SU-DHL-6 (cell line): ENCODE results near the gene IER5.

Experiments used
- H2AFZ ChIP-seq: fragments of 200-600 bp; sonication (generic); 2 replicates; pipeline ENCODE4 v1.6.1; 2014; ENCODE audit warnings: low read depth, mild to moderate bottlenecking, moderate library complexity, mixed read lengths, antibody characterized with exemption, low read length; ENCODE audit not compliant: severe bottlenecking
- H3F3A ChIP-seq: fragments of 200-600 bp; shearing (Covaris generic); 2 replicates; pipeline ENCODE4 v1.6.0; 2016; ENCODE audit warnings: antibody characterized with exemption, mild to moderate bottlenecking; ENCODE audit not compliant: insufficient read depth
- H3K27ac ChIP-seq: fragments of 200-600 bp; sonication (generic); 2 replicates; pipeline ENCODE4 v1.5.1; 2016; ENCODE audit warnings: low read depth, mild to moderate bottlenecking, low read length, moderate library complexity, mixed read lengths
- H3K27me3 ChIP-seq: fragments of 200-600 bp; sonication (generic), shearing (Covaris generic); 2 replicates; pipeline ENCODE4 v1.6.0; 2014; ENCODE audit warnings: mild to moderate bottlenecking, low read length
- H3K36me3 ChIP-seq: fragments of 200-600 bp; sonication (generic); 2 replicates; pipeline ENCODE4 v1.6.1; 2014; ENCODE audit warnings: mild to moderate bottlenecking, low read length, mixed read lengths
- H3K4me2 ChIP-seq: fragments of 300-600, 200-600 bp; shearing (Covaris generic), sonication (generic); 2 replicates; pipeline ENCODE4 v1.6.0; 2014; ENCODE audit warnings: low read length, low read depth, mild to moderate bottlenecking; ENCODE audit not compliant: poor library complexity, severe bottlenecking
- H3K4me3 ChIP-seq: fragments of 200-600 bp; sonication (generic); 2 replicates; pipeline ENCODE4 v1.5.1; 2014; ENCODE audit warnings: antibody characterized with exemption, low read length, mild to moderate bottlenecking, mixed read lengths; ENCODE audit not compliant: insufficient read depth, poor library complexity, severe bottlenecking
- H3K79me2 ChIP-seq: fragments of 200-600 bp; sonication (generic); 2 replicates; pipeline ENCODE4 v1.6.1; 2014; ENCODE audit warnings: mild to moderate bottlenecking, low read length, moderate library complexity; ENCODE audit not compliant: insufficient read depth
- H3K9ac ChIP-seq: fragments of 200-600 bp; sonication (generic); 2 replicates; pipeline ENCODE4 v1.7.0; 2014; ENCODE audit warnings: mild to moderate bottlenecking, low read length
- H3K9me2 ChIP-seq: fragments of 200-600 bp; sonication (generic); replicated peaks from 2 replicates; pipeline ENCODE4 v1.6.1; 2014; ENCODE audit warnings: low read length; ENCODE audit not compliant: insufficient read depth
- H3K9me3 ChIP-seq: fragments of 200-600 bp; sonication (generic); 2 replicates; pipeline ENCODE4 v1.6.1; 2014; ENCODE audit warnings: low read length, mixed read lengths; ENCODE audit not compliant: insufficient read depth
- H4K20me1 ChIP-seq: fragments of 200-600 bp; sonication (generic); 2 replicates; pipeline ENCODE4 v1.6.1; 2014; ENCODE audit warnings: low read depth, mild to moderate bottlenecking, antibody characterized with exemption, low read length, moderate library complexity, mixed read lengths
- EZH2phosphoT487 ChIP-seq: fragments of 200-600 bp; sonication (generic), shearing (Covaris generic); conservative IDR thresholded peaks from 2 replicates; pipeline ENCODE4 v1.6.1; 2018; ENCODE audit warnings: mild to moderate bottlenecking, antibody characterized with exemption, low read length, moderate library complexity, mixed read lengths
- TF ChIP-seq, protein P1 (sequence below): fragments of 200-600 bp; sonication (generic); IDR thresholded peaks from one replicate; pipeline ENCODE4 v1.5.1; 2017; ENCODE audit warnings: antibody characterized with exemption, mild to moderate bottlenecking, low read length, moderate library complexity; ENCODE audit not compliant: insufficient read depth, poor library complexity, severe bottlenecking

Gene IER5

DNA sequence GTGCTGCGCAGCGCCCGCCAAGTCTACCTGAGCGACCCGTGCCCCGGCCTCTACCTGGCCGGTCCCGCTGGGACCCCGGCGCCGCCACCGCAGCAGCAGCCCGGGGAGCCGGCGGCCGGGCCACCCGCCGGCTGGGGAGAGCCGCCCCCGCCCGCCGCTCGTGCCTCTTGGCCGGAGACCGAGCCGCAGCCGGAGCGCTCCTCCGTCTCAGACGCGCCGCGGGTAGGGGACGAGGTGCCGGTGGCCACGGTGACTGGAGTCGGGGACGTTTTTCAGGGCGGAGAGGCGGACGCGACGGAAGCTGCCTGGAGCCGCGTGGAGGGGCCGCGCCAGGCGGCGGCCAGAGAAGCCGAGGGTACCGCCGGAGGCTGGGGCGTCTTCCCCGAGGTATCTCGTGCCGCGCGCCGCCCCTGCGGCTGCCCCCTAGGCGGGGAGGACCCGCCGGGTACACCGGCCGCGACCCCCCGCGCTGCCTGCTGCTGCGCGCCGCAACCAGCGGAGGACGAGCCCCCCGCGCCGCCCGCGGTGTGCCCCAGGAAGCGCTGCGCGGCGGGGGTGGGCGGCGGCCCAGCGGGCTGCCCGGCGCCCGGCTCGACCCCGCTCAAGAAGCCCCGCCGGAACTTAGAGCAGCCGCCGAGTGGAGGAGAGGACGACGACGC, 646 bp downstream of the IER5 start:
- peak overlapping the region; percentile 74 for H3K9ac ChIP-seq
- H3K4me2 ChIP-seq = peak overlapping the region; percentile 89
- H3K4me3 ChIP-seq = peak overlapping the region; percentile 66
- no peaks in the 10 kb centered on the region for H3K9me3 ChIP-seq
- H4K20me1 ChIP-seq = peaks cover 9% of the 10 kb centered on the region; the same call in 1 of the 2 replicates
- TF ChIP-seq EZH2phosphoT487 = no peak
- TF ChIP-seq, protein P1, sequence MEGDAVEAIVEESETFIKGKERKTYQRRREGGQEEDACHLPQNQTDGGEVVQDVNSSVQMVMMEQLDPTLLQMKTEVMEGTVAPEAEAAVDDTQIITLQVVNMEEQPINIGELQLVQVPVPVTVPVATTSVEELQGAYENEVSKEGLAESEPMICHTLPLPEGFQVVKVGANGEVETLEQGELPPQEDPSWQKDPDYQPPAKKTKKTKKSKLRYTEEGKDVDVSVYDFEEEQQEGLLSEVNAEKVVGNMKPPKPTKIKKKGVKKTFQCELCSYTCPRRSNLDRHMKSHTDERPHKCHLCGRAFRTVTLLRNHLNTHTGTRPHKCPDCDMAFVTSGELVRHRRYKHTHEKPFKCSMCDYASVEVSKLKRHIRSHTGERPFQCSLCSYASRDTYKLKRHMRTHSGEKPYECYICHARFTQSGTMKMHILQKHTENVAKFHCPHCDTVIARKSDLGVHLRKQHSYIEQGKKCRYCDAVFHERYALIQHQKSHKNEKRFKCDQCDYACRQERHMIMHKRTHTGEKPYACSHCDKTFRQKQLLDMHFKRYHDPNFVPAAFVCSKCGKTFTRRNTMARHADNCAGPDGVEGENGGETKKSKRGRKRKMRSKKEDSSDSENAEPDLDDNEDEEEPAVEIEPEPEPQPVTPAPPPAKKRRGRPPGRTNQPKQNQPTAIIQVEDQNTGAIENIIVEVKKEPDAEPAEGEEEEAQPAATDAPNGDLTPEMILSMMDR = no peak
- H2AFZ ChIP-seq = no peak overlapping the region
- H3F3A ChIP-seq = peaks cover 16% of the 10 kb centered on the region
- H3K36me3 ChIP-seq = 0 out of 2 replicates have a peak, but pooled peaks cover 10% of the 10 kb centered on the region
- H3K79me2 ChIP-seq = peaks cover 15% of the 10 kb centered on the region
- H3K27me3 ChIP-seq = no peaks in the 10 kb centered on the region
- peak overlapping the region; percentile 73 for H3K27ac ChIP-seq
- H3K9me2 ChIP-seq = no peaks in the 10 kb centered on the region

DNA sequence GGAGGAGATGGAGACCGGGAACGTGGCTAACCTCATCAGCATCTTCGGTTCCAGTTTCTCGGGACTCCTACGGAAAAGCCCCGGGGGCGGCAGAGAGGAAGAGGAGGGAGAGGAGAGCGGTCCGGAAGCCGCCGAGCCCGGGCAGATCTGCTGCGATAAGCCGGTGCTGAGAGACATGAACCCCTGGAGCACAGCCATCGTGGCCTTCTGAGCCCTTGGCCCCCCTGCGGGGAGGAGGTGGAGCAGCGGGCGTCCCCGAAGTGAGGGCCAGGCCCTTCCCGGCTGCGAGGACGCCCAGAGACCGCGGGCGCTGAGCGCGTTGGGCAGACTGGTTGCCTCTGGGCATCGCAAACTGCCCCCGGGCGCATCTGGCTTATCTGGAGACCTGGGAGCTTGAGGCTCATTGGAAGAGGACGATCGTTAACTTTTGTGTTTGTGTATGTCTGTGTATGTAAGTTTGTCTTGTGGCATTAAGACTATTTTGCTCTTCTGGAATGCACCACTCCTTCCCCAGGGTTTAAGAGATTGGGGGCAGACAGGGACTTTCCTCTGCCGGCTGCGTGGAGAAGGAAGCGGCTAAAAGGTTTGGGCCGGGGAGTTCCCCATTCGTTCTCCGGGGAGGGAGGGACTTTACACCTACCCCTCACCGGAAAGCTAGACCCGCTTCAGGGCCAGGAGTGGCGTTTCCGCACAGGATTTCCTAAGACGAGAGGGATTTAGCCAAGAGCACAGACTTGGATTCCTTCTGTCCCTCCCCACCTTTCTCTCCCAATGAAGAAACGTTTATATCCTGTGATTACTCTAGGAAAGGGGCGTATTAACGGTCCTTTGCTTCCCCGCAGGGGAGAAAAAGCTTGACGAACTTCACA, 1.4 kb downstream of the IER5 start:
- peak overlapping the region; percentile 74 for H3K9ac ChIP-seq
- TF ChIP-seq, protein P1 = no peak
- no peak for TF ChIP-seq EZH2phosphoT487
- peak overlapping the region; percentile 66 for H3K4me3 ChIP-seq
- 0 out of 2 replicates have a peak, but pooled peaks cover 10% of the 10 kb centered on the region for H3K36me3 ChIP-seq
- peaks cover 16% of the 10 kb centered on the region for H3F3A ChIP-seq
- peak overlapping the region; percentile 89 for H3K4me2 ChIP-seq
- H3K9me3 ChIP-seq = no peaks in the 10 kb centered on the region
- peaks cover 15% of the 10 kb centered on the region for H3K79me2 ChIP-seq
- peak overlapping the region; percentile 73 for H3K27ac ChIP-seq
- peaks cover 9% of the 10 kb centered on the region; the same call in 1 of the 2 replicates for H4K20me1 ChIP-seq
- H3K9me2 ChIP-seq = no peaks in the 10 kb centered on the region
- peak overlapping the region; percentile 5 for H2AFZ ChIP-seq
- H3K27me3 ChIP-seq = no peaks in the 10 kb centered on the region

DNA sequence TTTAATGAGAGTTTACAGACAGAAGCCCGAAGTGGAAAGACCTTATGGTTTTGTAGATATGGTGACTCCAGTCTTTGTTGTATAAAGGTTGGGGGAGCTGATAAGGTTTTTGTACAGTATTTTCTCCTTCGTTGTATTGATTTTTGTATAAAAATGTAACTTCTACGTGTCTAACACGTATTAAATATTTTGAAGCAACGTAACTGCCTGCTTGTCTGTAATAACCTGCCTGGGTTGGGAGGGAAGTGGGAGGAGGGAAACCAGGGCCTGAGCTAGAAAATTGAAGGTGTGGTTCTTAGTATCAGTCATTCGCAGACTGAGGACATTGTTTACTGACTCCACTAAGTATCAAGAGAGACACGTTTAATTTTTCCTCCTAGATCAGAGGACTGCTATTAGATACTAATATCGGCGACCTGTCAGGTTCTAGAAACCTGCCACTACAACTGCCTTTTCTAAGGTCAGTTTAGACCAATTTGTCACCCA, 2.2 kb downstream of the IER5 start:
- H3K9me3 ChIP-seq = no peaks in the 10 kb centered on the region
- peak overlapping the region; percentile 66 for H3K4me3 ChIP-seq
- no peaks in the 10 kb centered on the region for H3K9me2 ChIP-seq
- no peak overlapping the region for H2AFZ ChIP-seq
- peak overlapping the region; percentile 73; the same call in 1 of the 2 replicates for H3K27ac ChIP-seq
- peaks cover 16% of the 10 kb centered on the region for H3F3A ChIP-seq
- H3K79me2 ChIP-seq = peaks cover 15% of the 10 kb centered on the region
- peak overlapping the region; percentile 89 for H3K4me2 ChIP-seq
- peak overlapping the region; percentile 74 for H3K9ac ChIP-seq
- 0 out of 2 replicates have a peak, but pooled peaks cover 10% of the 10 kb centered on the region for H3K36me3 ChIP-seq
- H4K20me1 ChIP-seq = peaks cover 9% of the 10 kb centered on the region; the same call in 1 of the 2 replicates
- TF ChIP-seq, protein P1 = no peak
- TF ChIP-seq EZH2phosphoT487 = no peak
- no peaks in the 10 kb centered on the region for H3K27me3 ChIP-seq
